Osteocyte (in vitro differentiated cells): ENCODE data around the gene CYSRT1. TPM values are rescaled to one million over a fixed set of nuclear protein-coding genes. Genes with fewer than 3 reads are reported as not detected.

ENCODE experiments used
- DNase-seq: peaks from one replicate; pipeline ENCODE4 v3.0.0; 2021; ENCODE audit warnings: mixed read lengths; ENCODE audit not compliant: unreplicated experiment; ENCODE audit errors: extremely low spot score
- H3K27ac Mint-ChIP-seq: one replicate; pipeline ENCODE4 v1.8.0; 2021; ENCODE audit warnings: mild to moderate bottlenecking, mixed read lengths; ENCODE audit not compliant: unreplicated experiment
- H3K27me3 Mint-ChIP-seq: one replicate; pipeline ENCODE4 v1.8.0; 2021; ENCODE audit warnings: mixed read lengths; ENCODE audit not compliant: unreplicated experiment
- H3K36me3 Mint-ChIP-seq: one replicate; pipeline ENCODE4 v1.8.0; 2021; ENCODE audit warnings: mixed read lengths; ENCODE audit not compliant: unreplicated experiment
- H3K4me1 Mint-ChIP-seq: one replicate; pipeline ENCODE4 v1.8.0; 2021; ENCODE audit warnings: mixed read lengths; ENCODE audit not compliant: unreplicated experiment
- H3K4me3 Mint-ChIP-seq: one replicate; pipeline ENCODE4 v1.8.0; 2021; ENCODE audit warnings: mild to moderate bottlenecking, moderate library complexity, mixed read lengths; ENCODE audit not compliant: unreplicated experiment
- H3K9me3 Mint-ChIP-seq: one replicate; pipeline ENCODE4 v1.8.0; 2021; ENCODE audit warnings: mixed read lengths; ENCODE audit not compliant: unreplicated experiment
- CTCF ChIP-seq: fragments of 200-600 bp; sonication (generic); IDR thresholded peaks from 2 replicates; pipeline ENCODE4 v1.5.0; 2021; ENCODE audit warnings: antibody characterized with exemption, mild to moderate bottlenecking, moderate library complexity
- total RNA-seq: library from RNA; stranded (reverse); gene quantifications from 2 replicates; pipeline ENCODE4 v1.2.1, GENCODE V29; 2021

The CYSRT1 gene
- total RNA-seq, 1 donor from 2014 or later, result 1.7 TPM

GRCh38 chr9:137230705-137231371 lies 5.9 kb downstream of the CYSRT1 start, which contains the start of gene SLC34A3:
SLC34A3 (plus strand) TSS chr9:137230901; CDS start chr9:137231703, 802 bp downstream.
- DNase-seq, result no peak
- TF ChIP-seq CTCF, result no peak
- Mint-ChIP-seq H3K4me1 (peaks cover 4% of the 10 kb centered on the region), H3K27me3 (no peaks in the 10 kb centered on the region), H3K4me3 (no peak within 1 kb of the TSS), H3K9me3 (no peaks in the 10 kb centered on the region), H3K36me3 (no peaks in the 10 kb centered on the region), H3K27ac (no peak within 1 kb of the TSS)

- no peak overlapping the region for H3K27ac Mint-ChIP-seq
These were observed 6.5 kb downstream of the CYSRT1 start for GRCh38 chr9:137231372-137232039.

GRCh38 chr9:137232101-137232500 lies 7.1 kb downstream of the CYSRT1 start:
- no peak overlapping the region for H3K27ac Mint-ChIP-seq
- TF ChIP-seq CTCF, result no peak
- no peak for DNase-seq

More at GRCh38 chr9:137231372-137232039, 6.5 kb downstream of the CYSRT1 start:
- Mint-ChIP-seq H3K36me3 (no peaks in the 10 kb centered on the region), H3K4me3 (no peak overlapping the region), H3K9me3 (no peaks in the 10 kb centered on the region), H3K27me3 (no peaks in the 10 kb centered on the region), H3K4me1 (peaks cover 4% of the 10 kb centered on the region)
- DNase-seq, result no peak
- TF ChIP-seq CTCF, result no peak

GRCh38 chr9:137232510-137232909 lies 7.5 kb downstream of the CYSRT1 start:
- H3K27ac Mint-ChIP-seq, result no peak overlapping the region
- TF ChIP-seq CTCF, result no peak
- H3K4me1 Mint-ChIP-seq, result peaks cover 2% of the 10 kb centered on the region
- no peaks in the 10 kb centered on the region for H3K9me3 Mint-ChIP-seq
- no peaks in the 10 kb centered on the region for H3K27me3 Mint-ChIP-seq
- H3K36me3 Mint-ChIP-seq, result no peaks in the 10 kb centered on the region
- no peak for DNase-seq
- H3K4me3 Mint-ChIP-seq, result no peak overlapping the region

More at GRCh38 chr9:137232101-137232500, 7.1 kb downstream of the CYSRT1 start:
- Mint-ChIP-seq H3K4me1 (peaks cover 4% of the 10 kb centered on the region), H3K4me3 (no peak overlapping the region), H3K36me3 (no peaks in the 10 kb centered on the region), H3K9me3 (no peaks in the 10 kb centered on the region), H3K27me3 (no peaks in the 10 kb centered on the region)
